CD4-positive, CD25-positive, alpha-beta regulatory T cell (primary cell): ENCODE data around the gene DNAAF5. TPM values are rescaled to one million over a fixed set of nuclear protein-coding genes. Genes with fewer than 3 reads are reported as not detected.

Experiments used
- ATAC-seq, 2 donors: fragments of 150-1000 bp; cut with Tn5 transposase; one replicate each; pipeline ENCODE4 v1.10.0; 2021; ENCODE audit warnings: low read depth in 2 of 2, moderate number of reproducible peaks in 2 of 2, moderate library complexity in 1 of 2
- DNase-seq, 3 donors: peaks; one replicate each; pipeline versions ENCODE4 v3.0.0 to v3.0.0-alpha.2; 2012 to 2022; ENCODE audit warnings: mixed read lengths in 1 of 3
- H3K27ac ChIP-seq: one replicate; pipeline ENCODE4 v1.7.0; 2013; ENCODE audit warnings: mild to moderate bottlenecking, low read length; ENCODE audit not compliant: insufficient read depth, poor library complexity, severe bottlenecking
- H3K27me3 ChIP-seq: one replicate; pipeline ENCODE4 v1.7.0; 2013; ENCODE audit warnings: low read length; ENCODE audit not compliant: control insufficient read depth, insufficient read depth
- H3K36me3 ChIP-seq: one replicate; pipeline ENCODE4 v1.7.0; 2013; ENCODE audit warnings: mild to moderate bottlenecking, low read length, moderate library complexity; ENCODE audit not compliant: control insufficient read depth, insufficient read depth
- H3K4me1 ChIP-seq: 2 replicates; pipeline ENCODE4 v1.7.0; 2013; ENCODE audit warnings: mild to moderate bottlenecking, low read length; ENCODE audit not compliant: insufficient read depth, control insufficient read depth, poor library complexity, severe bottlenecking
- H3K4me3 ChIP-seq: one replicate; pipeline ENCODE4 v1.7.0; 2013; ENCODE audit warnings: low read depth, mild to moderate bottlenecking, low read length, moderate library complexity
- H3K9me3 ChIP-seq, 2 experiments: 1 replicate in 1 of 2; 2 replicates in 1 of 2; pipeline ENCODE4 v1.7.0; 2013; ENCODE audit warnings: low read length in 2 of 2, mild to moderate bottlenecking in 1 of 2, moderate library complexity in 1 of 2; ENCODE audit not compliant: control insufficient read depth in 2 of 2
- H3K27ac Mint-ChIP-seq, 3 donors: one replicate each; pipeline ENCODE4 v1.8.0; 2020 to 2022; ENCODE audit warnings: mild to moderate bottlenecking in 3 of 3, mixed read lengths in 3 of 3, moderate library complexity in 2 of 3
- H3K27me3 Mint-ChIP-seq: one replicate; pipeline ENCODE4 v1.8.0; 2022; ENCODE audit warnings: mild to moderate bottlenecking, mixed read lengths
- H3K36me3 Mint-ChIP-seq: one replicate; pipeline ENCODE4 v1.8.0; 2020; ENCODE audit warnings: mixed read lengths
- H3K4me1 Mint-ChIP-seq, 4 donors: one replicate each; pipeline ENCODE4 v1.8.0; 2020 to 2022; ENCODE audit warnings: mixed read lengths in 4 of 4, mild to moderate bottlenecking in 1 of 4
- H3K4me3 Mint-ChIP-seq, 4 donors: one replicate each; pipeline ENCODE4 v1.8.0; 2020 to 2022; ENCODE audit warnings: mild to moderate bottlenecking in 4 of 4, mixed read lengths in 4 of 4, moderate library complexity in 3 of 4
- H3K9me3 Mint-ChIP-seq, 7 donors: one replicate each; pipeline ENCODE4 v1.8.0; 2020 to 2022; ENCODE audit warnings: mixed read lengths in 7 of 7, mild to moderate bottlenecking in 3 of 7, moderate library complexity in 2 of 7
- polyA plus RNA-seq, 4 donors: library from polyadenylated mRNA; unstranded; fragments of 300-500 nt; fragmentation: Illumina TruSeq; gene quantifications; one replicate each; pipeline ENCODE4 v1.2.3, GENCODE V29; 2021
- total RNA-seq: library from RNA; stranded (reverse); gene quantifications from one replicate; pipeline ENCODE4 v1.2.3, GENCODE V29; 2022

The DNAAF5 gene
- total and polyA plus RNA-seq, 5 donors from 2014 or later, result 0.84 to 11.9 (median 2.3) TPM

GRCh38 chr7:716636-717035 is 9.9 kb upstream of the DNAAF5 start:
- peaks cover 8% of the 10 kb centered on the region for H3K36me3 Mint-ChIP-seq
- Histone ChIP-seq H3K36me3 (no peaks in the 10 kb centered on the region), H3K27me3 (no peaks in the 10 kb centered on the region), H3K9me3 (no peaks in the 10 kb centered on the region), H3K4me3 (no peak overlapping the region), H3K27ac (no peak overlapping the region), H3K4me1 (peaks cover 4% of the 10 kb centered on the region)
- no peaks in the 10 kb centered on the region for H3K27me3 Mint-ChIP-seq
- peaks cover 4 to 10% (median 9%) of the 10 kb centered on the region in 4 donors for H3K4me1 Mint-ChIP-seq
- DNase-seq, result no peak
- no peak overlapping the region for H3K4me3 Mint-ChIP-seq
- no peak for ATAC-seq
- peaks cover 0 to 1% (median under 1%) of the 10 kb centered on the region in 7 donors for H3K9me3 Mint-ChIP-seq
- no peak overlapping the region for H3K27ac Mint-ChIP-seq

GRCh38 chr7:721619-722248 is 4.8 kb upstream of the DNAAF5 start:
- Histone ChIP-seq H3K9me3 (no peaks in the 10 kb centered on the region), H3K27me3 (no peaks in the 10 kb centered on the region), H3K36me3 (no peaks in the 10 kb centered on the region), H3K4me1 (peaks cover 9% of the 10 kb centered on the region), H3K27ac (no peak overlapping the region), H3K4me3 (no peak overlapping the region)
- H3K27ac Mint-ChIP-seq, result no peak overlapping the region
- H3K27me3 Mint-ChIP-seq, result no peaks in the 10 kb centered on the region
- H3K9me3 Mint-ChIP-seq, result peaks cover 0 to 4% (median 1%) of the 10 kb centered on the region in 7 donors
- H3K4me1 Mint-ChIP-seq, result peaks cover 4 to 14% (median 8%) of the 10 kb centered on the region in 4 donors
- no peak overlapping the region for H3K4me3 Mint-ChIP-seq
- H3K36me3 Mint-ChIP-seq, result peaks cover 23% of the 10 kb centered on the region
- no peak for ATAC-seq
- no peak for DNase-seq

GRCh38 chr7:723541-723940 is 3.0 kb upstream of the DNAAF5 start:
- Mint-ChIP-seq H3K9me3 (peaks cover 0 to 4% (median under 1%) of the 10 kb centered on the region in 7 donors), H3K4me1 (peaks cover 4 to 19% (median 15%) of the 10 kb centered on the region in 4 donors), H3K27me3 (no peaks in the 10 kb centered on the region), H3K4me3 (no peak overlapping the region), H3K36me3 (peaks cover 23% of the 10 kb centered on the region), H3K27ac (no peak overlapping the region)
- DNase-seq (no peak), ATAC-seq (no peak)
- Histone ChIP-seq H3K27me3 (no peaks in the 10 kb centered on the region), H3K27ac (no peak overlapping the region), H3K9me3 (no peaks in the 10 kb centered on the region), H3K4me3 (no peak overlapping the region), H3K4me1 (peaks cover 19% of the 10 kb centered on the region), H3K36me3 (no peaks in the 10 kb centered on the region)

GRCh38 chr7:724298-724697 is 2.2 kb upstream of the DNAAF5 start:
- no peaks in the 10 kb centered on the region for H3K27me3 ChIP-seq
- H3K36me3 ChIP-seq, result no peaks in the 10 kb centered on the region
- H3K4me3 Mint-ChIP-seq, result peak overlapping the region in 1 of 4 donors; percentile 25
- H3K4me3 ChIP-seq, result no peak overlapping the region
- peaks cover 0 to 4% (median 0%) of the 10 kb centered on the region in 7 donors for H3K9me3 Mint-ChIP-seq
- ATAC-seq (no peak), DNase-seq (no peak)
- no peak overlapping the region for H3K27ac ChIP-seq
- H3K36me3 Mint-ChIP-seq, result peaks cover 23% of the 10 kb centered on the region
- H3K9me3 ChIP-seq, result no peaks in the 10 kb centered on the region
- no peaks in the 10 kb centered on the region for H3K27me3 Mint-ChIP-seq
- peaks cover 4 to 23% (median 15%) of the 10 kb centered on the region in 4 donors for H3K4me1 Mint-ChIP-seq
- H3K4me1 ChIP-seq, result peaks cover 19% of the 10 kb centered on the region
- no peak overlapping the region for H3K27ac Mint-ChIP-seq

GRCh38 chr7:725223-726005 is 1.1 kb upstream of the DNAAF5 start:
- Mint-ChIP-seq H3K4me3 (peak overlapping the region; percentile 79 to 86 (median 82)), H3K4me1 (peaks cover 0 to 25% (median 13%) of the 10 kb centered on the region in 4 donors), H3K9me3 (peaks cover 0 to 4% (median 0%) of the 10 kb centered on the region in 7 donors), H3K27ac (peak overlapping the region; percentile 49 to 82 (median 51)), H3K27me3 (no peaks in the 10 kb centered on the region), H3K36me3 (peaks cover 22% of the 10 kb centered on the region)
- ATAC-seq, result no peak
- Histone ChIP-seq H3K4me3 (peak overlapping the region; percentile 55), H3K27ac (peak overlapping the region; percentile 61), H3K9me3 (no peaks in the 10 kb centered on the region), H3K4me1 (peaks cover 19% of the 10 kb centered on the region), H3K27me3 (no peaks in the 10 kb centered on the region), H3K36me3 (no peaks in the 10 kb centered on the region)
- no peak for DNase-seq

- Histone ChIP-seq H3K27me3 (no peaks in the 10 kb centered on the region), H3K4me3 (no peak overlapping the region), H3K36me3 (peaks cover 6% of the 10 kb centered on the region), H3K4me1 (peaks cover 19% of the 10 kb centered on the region), H3K27ac (peak overlapping the region; percentile 61), H3K9me3 (no peaks in the 10 kb centered on the region)
- H3K36me3 Mint-ChIP-seq, result peaks cover 14% of the 10 kb centered on the region
- H3K27me3 Mint-ChIP-seq, result no peaks in the 10 kb centered on the region
- ATAC-seq, result peak; percentile 19 to 24
- no peak for DNase-seq
- H3K9me3 Mint-ChIP-seq, result peaks cover 0 to 2% (median 0%) of the 10 kb centered on the region in 7 donors
- H3K4me1 Mint-ChIP-seq, result peaks cover 0 to 25% (median 13%) of the 10 kb centered on the region in 4 donors
- H3K27ac Mint-ChIP-seq, result no peak overlapping the region
- peak overlapping the region in 1 of 4 donors; percentile 85 for H3K4me3 Mint-ChIP-seq
Observed at GRCh38 chr7:726854-727103, 280 bp downstream of the DNAAF5 start.

- Histone ChIP-seq H3K27ac (peak within 1 kb of the TSS; percentile 61), H3K4me3 (peak within 1 kb of the TSS; percentile 55), H3K9me3 (no peaks in the 10 kb centered on the region), H3K27me3 (no peaks in the 10 kb centered on the region), H3K4me1 (peaks cover 19% of the 10 kb centered on the region), H3K36me3 (peaks cover 8% of the 10 kb centered on the region)
- H3K27me3 Mint-ChIP-seq, result no peaks in the 10 kb centered on the region
- H3K27ac Mint-ChIP-seq, result peak within 1 kb of the TSS; percentile 46 to 90 (median 49)
- H3K9me3 Mint-ChIP-seq, result no peaks in the 10 kb centered on the region
- peaks cover 0 to 25% (median 13%) of the 10 kb centered on the region in 4 donors for H3K4me1 Mint-ChIP-seq
- DNase-seq, result peak in 2 of 3 donors; percentile 12 to 68
- peak within 1 kb of the TSS; percentile 84 to 89 (median 86) for H3K4me3 Mint-ChIP-seq
- peak; percentile 44 to 45 for ATAC-seq
- peaks cover 13% of the 10 kb centered on the region for H3K36me3 Mint-ChIP-seq
Observed at GRCh38 chr7:727104-727805, 756 bp downstream of the DNAAF5 start, which contains the start of gene PRKAR1B. Gene PRKAR1B, minus strand, starts transcription at chr7:727281. Its CDS starts 15,776 bp downstream, at chr7:711505.
